Measurements from ENCODE around the gene EXOSC10.

Gene EXOSC10

DNA sequence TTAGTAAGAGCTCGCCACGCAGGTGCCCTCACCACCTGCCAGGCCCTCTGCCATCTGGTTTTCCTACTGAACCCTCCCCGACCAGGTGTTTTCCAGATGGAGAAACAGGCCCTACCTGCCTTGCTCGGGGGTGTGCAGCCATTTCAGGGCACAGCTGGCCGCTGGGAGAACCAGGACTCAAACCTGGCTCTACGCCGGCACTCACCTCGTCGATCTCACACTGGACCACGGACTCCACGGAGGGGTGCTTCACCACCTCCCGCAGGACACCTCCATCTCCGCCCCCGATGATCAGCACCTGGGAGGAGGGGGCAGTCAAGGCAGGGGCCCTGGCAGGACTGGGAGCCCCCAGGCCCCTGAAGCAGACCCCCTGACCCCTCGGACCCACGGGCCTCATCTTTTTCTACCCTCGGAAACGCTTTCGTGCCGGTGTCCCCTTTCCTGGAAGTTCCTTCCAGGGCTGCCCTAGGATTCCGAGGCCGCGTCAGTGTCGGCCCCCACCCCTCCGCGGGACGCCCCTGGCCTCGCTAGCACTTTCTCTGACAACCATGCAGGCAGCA, 41.0 kb downstream of the EXOSC10 start:
- peak overlapping the region; percentile 73 for H3K4me3 ChIP-seq (ENCODE audit: low read depth, low read length)
- in situ Hi-C loops (cut with HindIII; ENCODE audit: low sequenced_read_pairs): no loop called here
- DNase-seq (ENCODE audit: low read depth, low spot score): no peak
- TF ChIP-seq, protein P1, sequence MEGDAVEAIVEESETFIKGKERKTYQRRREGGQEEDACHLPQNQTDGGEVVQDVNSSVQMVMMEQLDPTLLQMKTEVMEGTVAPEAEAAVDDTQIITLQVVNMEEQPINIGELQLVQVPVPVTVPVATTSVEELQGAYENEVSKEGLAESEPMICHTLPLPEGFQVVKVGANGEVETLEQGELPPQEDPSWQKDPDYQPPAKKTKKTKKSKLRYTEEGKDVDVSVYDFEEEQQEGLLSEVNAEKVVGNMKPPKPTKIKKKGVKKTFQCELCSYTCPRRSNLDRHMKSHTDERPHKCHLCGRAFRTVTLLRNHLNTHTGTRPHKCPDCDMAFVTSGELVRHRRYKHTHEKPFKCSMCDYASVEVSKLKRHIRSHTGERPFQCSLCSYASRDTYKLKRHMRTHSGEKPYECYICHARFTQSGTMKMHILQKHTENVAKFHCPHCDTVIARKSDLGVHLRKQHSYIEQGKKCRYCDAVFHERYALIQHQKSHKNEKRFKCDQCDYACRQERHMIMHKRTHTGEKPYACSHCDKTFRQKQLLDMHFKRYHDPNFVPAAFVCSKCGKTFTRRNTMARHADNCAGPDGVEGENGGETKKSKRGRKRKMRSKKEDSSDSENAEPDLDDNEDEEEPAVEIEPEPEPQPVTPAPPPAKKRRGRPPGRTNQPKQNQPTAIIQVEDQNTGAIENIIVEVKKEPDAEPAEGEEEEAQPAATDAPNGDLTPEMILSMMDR (IDR thresholded peaks at IDR 0.05; ENCODE audit: low read depth, low read length): no peak

DNA sequence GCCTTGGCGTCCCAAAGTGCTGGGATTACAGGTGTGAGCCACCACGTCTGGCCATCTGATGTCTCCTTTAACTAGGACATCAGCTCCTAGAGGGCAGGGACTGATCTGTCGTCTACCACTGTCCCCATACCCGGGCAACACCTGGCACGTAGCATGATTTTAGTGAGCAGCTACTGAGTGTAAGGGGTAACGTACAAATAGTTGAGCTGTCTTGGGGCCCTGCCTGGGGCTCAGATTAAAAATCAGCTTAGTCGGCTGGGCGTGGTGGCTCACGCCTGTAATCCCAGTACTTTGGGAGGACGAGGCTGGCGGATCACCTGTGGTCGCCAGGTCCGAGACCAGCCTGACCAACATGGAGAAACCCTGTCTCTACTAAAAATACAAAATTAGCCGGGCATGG, 41.6 kb downstream of the EXOSC10 start:
- TF ChIP-seq, protein P1 (IDR thresholded peaks at IDR 0.05; ENCODE audit: low read depth, low read length): no peak
- no peak for DNase-seq (ENCODE audit: low read depth, low spot score)
- H3K4me3 ChIP-seq (ENCODE audit: low read depth, low read length): no peak overlapping the region
- in situ Hi-C loops (cut with HindIII; ENCODE audit: low sequenced_read_pairs): no loop called here

DNA sequence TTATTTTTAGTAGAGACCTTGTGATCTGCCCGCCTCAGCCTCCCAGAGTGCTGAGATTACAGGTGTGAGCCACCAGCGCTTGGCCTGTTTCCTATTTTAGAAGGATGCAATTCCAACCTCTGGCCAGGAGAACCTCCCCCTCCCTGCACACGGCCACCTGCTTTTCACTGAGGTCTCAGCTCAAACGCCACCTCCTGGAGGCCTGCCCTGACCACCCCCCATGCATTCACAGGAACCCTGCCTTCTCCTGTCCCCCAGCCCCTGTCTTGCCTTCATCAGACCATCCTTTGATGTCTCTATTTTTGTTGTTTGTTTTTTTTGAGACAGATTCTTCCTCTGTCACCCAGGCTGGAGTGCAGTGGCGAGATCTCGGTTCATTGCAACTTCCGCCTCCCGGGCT, 42.2 kb downstream of the EXOSC10 start:
- TF ChIP-seq, protein P1 (IDR thresholded peaks at IDR 0.05; ENCODE audit: low read depth, low read length): no peak
- H3K4me3 ChIP-seq (ENCODE audit: low read depth, low read length): no peak overlapping the region
- DNase-seq (ENCODE audit: low read depth, low spot score): no peak
- in situ Hi-C loops (cut with HindIII; ENCODE audit: low sequenced_read_pairs): no loop called here

DNA sequence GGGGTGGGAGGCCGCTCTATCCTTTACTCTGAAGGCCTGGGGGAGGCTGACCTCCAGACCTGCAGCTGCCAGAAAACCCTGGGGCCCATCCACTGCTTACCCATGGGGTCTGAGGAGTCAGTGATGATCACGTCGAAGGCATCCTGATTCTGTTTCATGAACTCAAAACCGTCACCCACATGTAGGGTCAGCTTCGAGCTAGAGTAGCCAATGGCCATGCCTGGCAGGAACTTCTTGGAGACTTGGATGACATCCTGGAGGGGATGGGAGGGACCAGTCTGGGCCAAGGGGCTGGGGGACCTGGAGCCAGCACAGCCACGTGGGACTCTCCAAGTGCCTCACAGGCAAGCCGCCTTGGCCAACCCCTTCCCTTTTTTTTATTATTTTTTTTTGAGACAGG, 43.2 kb downstream of the EXOSC10 start:
- DNase-seq (ENCODE audit: low read depth, low spot score): no peak
- in situ Hi-C loops (cut with HindIII; ENCODE audit: low sequenced_read_pairs): no loop called here
- TF ChIP-seq, protein P1 (IDR thresholded peaks at IDR 0.05; ENCODE audit: low read depth, low read length): no peak
- no peak overlapping the region for H3K4me3 ChIP-seq (ENCODE audit: low read depth, low read length)

DNA sequence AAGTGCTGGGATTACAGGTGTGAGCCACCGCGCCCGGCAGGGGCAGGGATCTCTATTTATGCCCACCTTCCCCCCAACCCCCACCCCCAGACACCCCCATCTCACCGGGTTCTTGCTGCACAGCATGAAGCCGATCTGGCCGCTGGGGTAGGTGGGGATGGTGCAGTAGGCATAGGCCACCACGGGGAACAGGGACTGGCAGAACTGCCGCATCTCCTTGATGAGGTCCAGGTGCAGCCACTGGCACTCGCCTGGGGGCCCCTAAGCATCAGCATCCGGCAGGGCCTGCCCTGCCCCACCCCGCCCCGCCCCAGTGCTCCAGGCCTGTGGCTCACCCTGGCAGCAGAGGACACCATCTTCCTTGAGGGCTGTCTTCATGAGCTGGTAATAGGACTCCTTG, 44.0 kb downstream of the EXOSC10 start:
- no peak overlapping the region for H3K4me3 ChIP-seq (ENCODE audit: low read depth, low read length)
- in situ Hi-C loops (cut with HindIII; ENCODE audit: low sequenced_read_pairs): no loop called here
- TF ChIP-seq, protein P1 (IDR thresholded peaks at IDR 0.05; ENCODE audit: low read depth, low read length): no peak
- no peak for DNase-seq (ENCODE audit: low read depth, low spot score)

DNA sequence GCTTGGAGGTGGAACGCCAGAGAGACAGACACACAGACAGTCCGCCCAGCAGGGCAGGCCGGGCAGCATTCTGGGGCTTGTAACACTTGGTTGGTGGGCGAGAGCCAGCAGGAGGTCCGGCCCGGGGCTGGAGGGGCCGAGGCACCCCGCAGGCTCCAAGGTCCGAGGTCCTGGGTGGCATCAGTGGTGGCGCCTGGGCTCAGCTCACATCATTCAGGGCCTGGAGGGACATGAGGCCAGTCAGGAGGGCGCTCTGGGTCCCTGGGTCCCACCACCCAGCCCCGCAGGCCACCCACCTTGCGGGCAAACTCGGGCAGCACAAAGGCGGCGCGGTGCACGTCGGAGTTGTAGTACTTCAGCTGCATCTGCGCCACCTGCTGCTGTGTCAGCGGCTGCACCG, 45.0 kb downstream of the EXOSC10 start:
- in situ Hi-C loops (cut with HindIII; ENCODE audit: low sequenced_read_pairs): no loop called here
- TF ChIP-seq, protein P1 (IDR thresholded peaks at IDR 0.05; ENCODE audit: low read depth, low read length): no peak
- H3K4me3 ChIP-seq (ENCODE audit: low read depth, low read length): no peak overlapping the region
- no peak for DNase-seq (ENCODE audit: low read depth, low spot score)

DNA sequence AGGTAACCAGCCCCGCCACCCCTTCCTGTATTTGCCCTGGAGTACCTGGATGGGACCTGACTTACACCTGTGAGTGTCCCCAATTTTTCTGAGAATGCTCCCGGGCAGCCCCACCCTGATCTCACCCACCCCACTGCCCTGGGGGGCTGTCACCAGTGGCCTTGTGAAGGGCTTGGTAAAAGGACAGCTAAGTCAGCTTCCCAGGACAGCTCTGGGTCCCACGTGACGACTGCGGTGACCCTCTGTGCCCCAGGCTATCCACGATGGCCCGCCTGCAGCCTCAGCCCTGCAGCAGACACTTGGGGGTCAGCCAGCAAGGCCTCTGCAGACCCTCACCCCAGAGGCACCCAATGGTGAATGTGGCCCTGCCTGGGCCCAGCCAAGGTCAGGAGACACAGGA, 45.5 kb downstream of the EXOSC10 start:
- no peak for DNase-seq (ENCODE audit: low read depth, low spot score)
- in situ Hi-C loops (cut with HindIII; ENCODE audit: low sequenced_read_pairs): no loop called here
- TF ChIP-seq, protein P1 (IDR thresholded peaks at IDR 0.05; ENCODE audit: low read depth, low read length): no peak
- no peak overlapping the region for H3K4me3 ChIP-seq (ENCODE audit: low read depth, low read length)

Data from astrocyte of the spinal cord (primary cell).